GM06990 (cell line): Measurements from ENCODE around the gene CFL1.

Experiments used
- DNase-seq: peaks from one replicate; pipeline ENCODE4 v3.0.0-alpha.2; 2011; ENCODE audit not compliant: insufficient read length; ENCODE audit errors: extremely low read depth
- H3K27me3 ChIP-seq: replicated peaks from 2 replicates; pipeline ENCODE4 v1.6.0; 2011; ENCODE audit warnings: low read length; ENCODE audit not compliant: control insufficient read depth, insufficient read depth
- H3K36me3 ChIP-seq: 2 replicates; pipeline ENCODE4 v1.5.1; 2011; ENCODE audit warnings: low read length; ENCODE audit not compliant: control insufficient read depth, insufficient read depth
- H3K4me3 ChIP-seq: replicated peaks from 2 replicates; pipeline ENCODE4 v1.5.1; 2011; ENCODE audit warnings: low read depth, mild to moderate bottlenecking, control low read depth, low read length
- CTCF ChIP-seq: IDR thresholded peaks from 2 replicates; pipeline ENCODE4 v1.5.1; 2011; ENCODE audit warnings: low read length, control low read depth, mild to moderate bottlenecking, inconsistent platforms; ENCODE audit not compliant: insufficient read depth, poor library complexity, severe bottlenecking

CFL1 gene

GRCh38 chr11:65865550-65866172 lies 7.7 kb upstream of the CFL1 start:
- no peak for TF ChIP-seq CTCF
- Histone ChIP-seq H3K36me3 (peaks cover 44% of the 10 kb centered on the region), H3K4me3 (no peak overlapping the region), H3K27me3 (no peaks in the 10 kb centered on the region)
- DNase-seq = no peak

- Histone ChIP-seq H3K4me3 (no peak overlapping the region), H3K27me3 (no peaks in the 10 kb centered on the region), H3K36me3 (peaks cover 44% of the 10 kb centered on the region)
- DNase-seq = no peak
- TF ChIP-seq CTCF = no peak
These were observed 6.9 kb upstream of the CFL1 start for GRCh38 chr11:65864706-65865471.

GRCh38 chr11:65863889-65864705 lies 6.1 kb upstream of the CFL1 start:
- Histone ChIP-seq H3K4me3 (no peak overlapping the region), H3K27me3 (no peaks in the 10 kb centered on the region), H3K36me3 (peaks cover 44% of the 10 kb centered on the region)
- no peak for TF ChIP-seq CTCF
- no peak for DNase-seq

GRCh38 chr11:65862941-65863888 lies 5.2 kb upstream of the CFL1 start:
- TF ChIP-seq CTCF = no peak
- Histone ChIP-seq H3K4me3 (no peak overlapping the region), H3K27me3 (no peaks in the 10 kb centered on the region), H3K36me3 (peaks cover 44% of the 10 kb centered on the region)
- DNase-seq = no peak

GRCh38 chr11:65862191-65862735 lies 4.3 kb upstream of the CFL1 start:
- no peak for DNase-seq
- no peak for TF ChIP-seq CTCF
- peaks cover 44% of the 10 kb centered on the region for H3K36me3 ChIP-seq
- H3K4me3 ChIP-seq = no peak overlapping the region
- H3K27me3 ChIP-seq = no peaks in the 10 kb centered on the region
